Left kidney (tissue), 8 donors: ENCODE data around the gene PRAMEF27. TPM values are rescaled to one million over a fixed set of nuclear protein-coding genes. Genes with fewer than 3 reads are reported as not detected.
"Not testable (repeated sequence)": the region's sequence is repeated elsewhere in the genome, so short reads cannot be mapped to it uniquely, and the experiment has no call there.

Experiments used
- DNase-seq: peaks from one replicate; pipeline ENCODE4 v3.0.0-alpha.2; 2013
- long read RNA-seq, 8 donors: transcript quantifications; one replicate each; lab custom pipeline, GENCODE V29; 2026
- polyA plus RNA-seq: library from polyadenylated mRNA; unstranded; fragments of 120-200 nt; gene quantifications from one replicate; pipeline ENCODE4 v1.2.1, GENCODE V29; 2013; ENCODE audit not compliant: insufficient read length

PRAMEF27 gene
- not detected for polyA plus RNA-seq
- long read RNA-seq, donor 1 = 0 reads
- long read RNA-seq, donor 2 = 0 reads
- long read RNA-seq, donor 3 = 0 reads
- long read RNA-seq, donor 4 = 0 reads
- long read RNA-seq, donor 5 = 0 reads
- long read RNA-seq, donor 6 = 0 reads
- long read RNA-seq, donor 7 = 0 reads
- long read RNA-seq, donor 8 = 0 reads

DNA sequence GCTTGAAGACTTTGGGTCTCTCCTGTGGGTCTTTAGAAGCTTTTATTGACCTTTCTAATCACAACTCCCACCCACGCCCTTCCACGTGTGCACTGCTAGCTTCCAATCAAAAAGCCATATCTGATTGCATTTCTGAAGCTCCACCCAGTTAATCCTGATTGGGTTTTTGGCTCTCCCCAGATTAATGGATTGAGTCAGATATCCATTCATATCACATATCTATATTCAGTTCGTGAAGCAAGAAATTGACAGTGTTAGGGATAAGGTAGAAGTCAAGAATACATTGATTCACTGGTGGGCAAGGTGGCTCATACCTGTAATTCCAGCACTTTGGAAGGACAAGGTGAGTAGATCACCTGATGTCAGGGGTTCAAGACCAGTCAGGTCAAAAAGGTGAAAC lies at the start of gene PRAMEF27:
Gene PRAMEF27 (minus strand): TSS at position 101 of the 400 bp plus-strand sequence. CDS start 2,916 bp downstream, outside the sequence.
- DNase-seq = not testable (repeated sequence)

DNA sequence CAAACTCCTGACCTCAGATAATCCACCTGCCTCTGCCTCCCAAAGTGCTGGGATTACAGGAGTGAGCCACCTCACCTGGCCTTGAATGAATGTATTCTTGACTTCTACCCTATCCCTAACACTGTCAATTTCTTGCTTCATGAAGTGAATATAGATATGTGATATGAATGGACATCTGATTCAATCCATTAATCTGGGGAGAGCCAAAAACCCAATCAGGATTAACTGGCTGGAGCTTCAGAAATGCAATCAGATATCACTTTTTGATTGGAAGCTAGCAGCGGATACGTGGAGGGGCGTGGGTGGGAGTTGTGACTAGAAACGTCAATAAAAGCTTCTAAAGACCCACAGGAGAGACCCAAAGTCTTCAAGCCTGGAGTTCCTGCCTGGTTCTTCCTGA lies 14.1 kb upstream of the PRAMEF27 start, which contains the start of gene PRAMEF25:
Gene PRAMEF25 (plus strand): TSS at position 301 of the 400 bp plus-strand sequence. CDS start 2,920 bp downstream, outside the sequence.
- not testable (repeated sequence) for DNase-seq

DNA sequence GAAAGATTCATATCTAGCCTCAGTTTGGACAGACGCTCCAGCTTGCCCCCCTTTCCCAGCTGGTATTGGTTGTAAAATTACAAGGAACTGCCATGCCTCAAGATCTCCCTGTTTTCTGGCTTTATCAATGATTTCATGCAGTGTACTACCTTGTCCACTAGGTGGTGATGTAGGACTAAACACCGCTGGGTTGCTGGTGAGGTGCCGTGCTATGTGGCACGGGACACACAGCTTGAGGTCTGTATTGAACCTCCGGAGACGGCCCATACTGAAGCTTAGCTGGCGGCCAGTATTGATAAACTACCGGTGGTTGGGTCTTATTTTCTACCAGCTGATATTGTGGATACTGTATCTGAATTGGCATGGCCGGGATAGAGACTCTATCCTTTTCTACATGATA lies 36.5 kb downstream of the PRAMEF27 start:
- not testable (repeated sequence) for DNase-seq

DNA sequence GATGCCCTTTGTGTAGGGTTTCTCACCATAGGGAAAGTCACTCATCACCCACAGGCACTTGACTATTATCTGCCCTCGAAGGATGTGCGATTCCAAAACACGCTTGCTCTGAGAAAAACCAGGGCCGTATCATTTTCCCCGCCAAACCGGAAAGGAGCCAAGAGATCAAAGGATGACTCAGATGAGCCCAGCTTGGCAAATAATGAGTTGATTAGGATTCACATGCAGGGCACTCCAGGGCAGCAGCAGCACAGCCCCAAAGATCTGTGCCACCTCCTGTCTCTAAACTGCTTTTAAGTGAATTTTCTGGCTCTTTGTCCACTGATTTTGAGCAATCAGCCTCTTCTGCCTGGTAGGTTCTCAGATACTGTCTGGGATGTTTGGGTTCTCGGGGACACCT lies 44.4 kb downstream of the PRAMEF27 start:
- DNase-seq = not testable (repeated sequence)

DNA sequence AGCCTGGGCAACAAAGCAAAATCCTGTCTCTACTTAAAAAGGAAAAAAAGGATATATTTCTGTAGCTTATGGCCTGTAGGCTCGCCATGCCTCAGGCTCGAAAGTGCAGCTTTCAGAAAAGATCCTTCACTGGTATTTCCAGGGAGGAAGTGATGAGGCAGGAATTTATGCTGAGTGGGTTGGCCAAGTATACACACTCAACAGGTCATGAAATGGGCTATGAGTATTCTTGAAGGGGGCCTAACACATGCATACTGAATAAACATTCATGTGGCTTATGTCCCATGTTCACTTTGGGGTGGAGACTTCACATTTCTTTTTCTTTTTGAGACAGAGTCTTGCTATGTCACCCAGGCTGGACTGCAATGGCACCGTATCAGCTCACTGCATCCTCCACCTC lies 47.0 kb downstream of the PRAMEF27 start:
- DNase-seq = not testable (repeated sequence)

DNA sequence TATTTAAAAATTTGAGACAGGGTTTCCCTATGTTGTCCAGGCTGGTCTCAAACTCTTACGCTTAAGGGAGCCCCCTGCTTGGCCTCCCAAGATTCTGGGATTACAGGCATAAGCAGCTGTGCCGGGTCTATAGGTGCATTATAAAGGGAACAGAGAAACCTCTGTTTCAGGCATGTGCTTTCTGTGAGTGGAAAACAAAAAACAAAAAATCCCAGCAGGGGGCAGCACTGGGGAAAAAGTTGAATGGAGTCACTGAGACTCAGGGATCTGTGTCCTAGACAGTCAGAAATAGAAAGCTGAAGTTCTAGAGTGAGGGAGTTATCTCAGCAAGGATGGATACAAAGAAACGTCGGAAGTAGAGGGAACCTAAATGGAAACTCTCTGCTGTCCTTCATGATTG lies 50.6 kb downstream of the PRAMEF27 start:
- not testable (repeated sequence) for DNase-seq

Other genes starting within 250 kb of the PRAMEF27 start
- gene PRAMEF11, start 225.2 kb downstream of the PRAMEF27 start, polyA plus RNA-seq = not detected
- gene HNRNPCL1, start 207.9 kb downstream of the PRAMEF27 start, polyA plus RNA-seq = 0.58 TPM
- gene PRAMEF2, start 199.5 kb downstream of the PRAMEF27 start, polyA plus RNA-seq = not detected
- not detected for gene PRAMEF4, start 170.4 kb downstream of the PRAMEF27 start, polyA plus RNA-seq
- not detected for gene PRAMEF10, start 158.3 kb downstream of the PRAMEF27 start, polyA plus RNA-seq
- not detected for gene PRAMEF7, start 140.0 kb downstream of the PRAMEF27 start, polyA plus RNA-seq
- gene PRAMEF6, start 109.0 kb downstream of the PRAMEF27 start, polyA plus RNA-seq = not detected
- gene HNRNPCL3, start 4.2 kb upstream of the PRAMEF27 start, polyA plus RNA-seq = not detected
- not detected for gene PRAMEF25, start 14.2 kb upstream of the PRAMEF27 start, polyA plus RNA-seq
- not detected for gene HNRNPCL2, start 60.3 kb upstream of the PRAMEF27 start, polyA plus RNA-seq
- not detected for gene PRAMEF26, start 99.4 kb upstream of the PRAMEF27 start, polyA plus RNA-seq
- 0.52 TPM for gene HNRNPCL4, start 109.1 kb upstream of the PRAMEF27 start, polyA plus RNA-seq
- not detected for gene PRAMEF9, start 115.3 kb upstream of the PRAMEF27 start, polyA plus RNA-seq
- gene PRAMEF13, start 144.8 kb upstream of the PRAMEF27 start, polyA plus RNA-seq = not detected
- gene PRAMEF18, start 169.6 kb upstream of the PRAMEF27 start, polyA plus RNA-seq = not detected
- gene PRAMEF5, start 197.6 kb upstream of the PRAMEF27 start, polyA plus RNA-seq = not detected
- not detected for gene PRAMEF8, start 228.6 kb upstream of the PRAMEF27 start, polyA plus RNA-seq
- gene PRAMEF33, start 247.0 kb upstream of the PRAMEF27 start, polyA plus RNA-seq = not detected